PFSK-1 (cell line): Measurements from ENCODE around the gene AMMECR1.

ENCODE experiments used
- POLR2AphosphoS5 ChIP-seq: IDR thresholded peaks from 2 replicates; pipeline ENCODE4 v1.6.1; 2012; ENCODE audit warnings: low read depth, mild to moderate bottlenecking, control low read depth, low read length, moderate library complexity
- SIN3A ChIP-seq: IDR thresholded peaks from 2 replicates; pipeline ENCODE4 v1.6.1; 2012; ENCODE audit warnings: mild to moderate bottlenecking, low read length, moderate library complexity, borderline replicate concordance; ENCODE audit not compliant: insufficient read depth
- TAF1 ChIP-seq: IDR thresholded peaks from 2 replicates; pipeline ENCODE4 v1.6.1; 2012; ENCODE audit warnings: low read length, control low read depth, borderline replicate concordance; ENCODE audit not compliant: insufficient read depth
- TF ChIP-seq, protein P1 (sequence below), 2 experiments: IDR thresholded peaks; 2 replicates each; pipeline versions ENCODE4 v1.6.1 to v1.8.0; 2011 to 2012; ENCODE audit warnings: low read depth in 2 of 2, low read length in 2 of 2, control low read depth in 1 of 2, inconsistent platforms in 1 of 2, mild to moderate bottlenecking in 1 of 2, moderate library complexity in 1 of 2; ENCODE audit not compliant: insufficient read depth in 1 of 2

DNA sequence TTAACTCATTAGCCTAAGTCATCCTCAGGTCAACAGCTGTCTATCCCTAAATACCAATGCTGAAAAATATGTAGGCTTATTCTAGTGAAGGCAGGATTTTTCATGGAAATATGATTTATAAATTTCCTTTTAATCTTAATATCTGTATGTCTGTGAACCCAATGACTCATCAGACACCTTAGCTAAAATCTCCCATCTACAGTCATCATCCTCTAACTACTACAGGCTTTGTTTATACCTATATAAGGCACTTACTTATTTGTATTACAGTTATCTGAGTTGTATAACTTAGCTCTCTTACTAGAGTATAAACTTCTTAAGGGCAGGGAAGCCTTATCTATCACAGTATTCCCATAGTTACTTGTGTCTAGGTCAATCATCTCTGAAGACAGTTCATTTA, 24.2 kb downstream of the AMMECR1 start:
- TF ChIP-seq SIN3A (no peak), POLR2AphosphoS5 (no peak), TAF1 (no peak)
- TF ChIP-seq, protein P1, sequence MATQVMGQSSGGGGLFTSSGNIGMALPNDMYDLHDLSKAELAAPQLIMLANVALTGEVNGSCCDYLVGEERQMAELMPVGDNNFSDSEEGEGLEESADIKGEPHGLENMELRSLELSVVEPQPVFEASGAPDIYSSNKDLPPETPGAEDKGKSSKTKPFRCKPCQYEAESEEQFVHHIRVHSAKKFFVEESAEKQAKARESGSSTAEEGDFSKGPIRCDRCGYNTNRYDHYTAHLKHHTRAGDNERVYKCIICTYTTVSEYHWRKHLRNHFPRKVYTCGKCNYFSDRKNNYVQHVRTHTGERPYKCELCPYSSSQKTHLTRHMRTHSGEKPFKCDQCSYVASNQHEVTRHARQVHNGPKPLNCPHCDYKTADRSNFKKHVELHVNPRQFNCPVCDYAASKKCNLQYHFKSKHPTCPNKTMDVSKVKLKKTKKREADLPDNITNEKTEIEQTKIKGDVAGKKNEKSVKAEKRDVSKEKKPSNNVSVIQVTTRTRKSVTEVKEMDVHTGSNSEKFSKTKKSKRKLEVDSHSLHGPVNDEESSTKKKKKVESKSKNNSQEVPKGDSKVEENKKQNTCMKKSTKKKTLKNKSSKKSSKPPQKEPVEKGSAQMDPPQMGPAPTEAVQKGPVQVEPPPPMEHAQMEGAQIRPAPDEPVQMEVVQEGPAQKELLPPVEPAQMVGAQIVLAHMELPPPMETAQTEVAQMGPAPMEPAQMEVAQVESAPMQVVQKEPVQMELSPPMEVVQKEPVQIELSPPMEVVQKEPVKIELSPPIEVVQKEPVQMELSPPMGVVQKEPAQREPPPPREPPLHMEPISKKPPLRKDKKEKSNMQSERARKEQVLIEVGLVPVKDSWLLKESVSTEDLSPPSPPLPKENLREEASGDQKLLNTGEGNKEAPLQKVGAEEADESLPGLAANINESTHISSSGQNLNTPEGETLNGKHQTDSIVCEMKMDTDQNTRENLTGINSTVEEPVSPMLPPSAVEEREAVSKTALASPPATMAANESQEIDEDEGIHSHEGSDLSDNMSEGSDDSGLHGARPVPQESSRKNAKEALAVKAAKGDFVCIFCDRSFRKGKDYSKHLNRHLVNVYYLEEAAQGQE (IDR thresholded peaks at IDR 0.05; ENCODE audit: insufficient read depth in 1 of 2, low read depth in 2 of 2, low read length in 2 of 2): no peak
